Cardiac fibroblast (primary cell): ENCODE measurements around the gene AKAP9.
"Not testable (repeated sequence)": the region's sequence is repeated elsewhere in the genome, so short reads cannot be mapped to it uniquely, and the experiment has no call there.

ENCODE experiments used
- DNase-seq, 2 donors: peaks; one replicate each; pipeline versions ENCODE4 v3.0.0 to v3.0.0-alpha.2; 2010; ENCODE audit warnings: low read depth in 2 of 2
- H3K4me3 ChIP-seq, 2 donors: replicated peaks in 1 of 2; 1 replicate in 1 of 2; 2 replicates in 1 of 2; pipeline ENCODE4 v1.5.1; 2011; ENCODE audit warnings: low read depth in 2 of 2, low read length in 2 of 2, mild to moderate bottlenecking in 2 of 2, moderate library complexity in 1 of 2
- CTCF ChIP-seq: IDR thresholded peaks from one replicate; pipeline ENCODE4 v1.5.1; 2011; ENCODE audit warnings: low read depth, mild to moderate bottlenecking, low read length, inconsistent platforms

The AKAP9 gene

GRCh38 chr7:91945476-91945875 lies 4.8 kb downstream of the AKAP9 start:
- peak; percentile 47 for TF ChIP-seq CTCF
- no peak overlapping the region for H3K4me3 ChIP-seq
- peak; percentile 81 to 91 for DNase-seq

GRCh38 chr7:91946549-91946948 lies 5.9 kb downstream of the AKAP9 start:
- TF ChIP-seq CTCF: no peak
- no peak overlapping the region for H3K4me3 ChIP-seq
- no peak for DNase-seq

GRCh38 chr7:91947948-91948347 lies 7.3 kb downstream of the AKAP9 start:
- DNase-seq: no peak
- no peak overlapping the region for H3K4me3 ChIP-seq
- TF ChIP-seq CTCF: no peak

GRCh38 chr7:91949221-91950009 lies 8.8 kb downstream of the AKAP9 start:
- H3K4me3 ChIP-seq: no peak overlapping the region
- DNase-seq: peak in 1 of 2 donors; percentile 27
- no peak for TF ChIP-seq CTCF

GRCh38 chr7:91953618-91954017 lies 13.0 kb downstream of the AKAP9 start:
- peak; percentile 44 for TF ChIP-seq CTCF
- H3K4me3 ChIP-seq: no peak overlapping the region
- peak; percentile 33 to 41 for DNase-seq

GRCh38 chr7:91956464-91956863 lies 15.8 kb downstream of the AKAP9 start:
- H3K4me3 ChIP-seq, DNase-seq: not testable (repeated sequence)

GRCh38 chr7:91957232-91957631 lies 16.6 kb downstream of the AKAP9 start:
- H3K4me3 ChIP-seq: no peak overlapping the region
- no peak for DNase-seq
- TF ChIP-seq CTCF: no peak
